H9 (cell line): ENCODE data around the gene ADSS2. TPM values are rescaled to one million over a fixed set of nuclear protein-coding genes. Genes with fewer than 3 reads are reported as not detected.

Experiments
- DNase-seq: peaks from one replicate; pipeline ENCODE4 v3.0.0-alpha.2; 2017
- H2AFZ ChIP-seq: one replicate; pipeline ENCODE4 v1.6.1; 2013; ENCODE audit warnings: mild to moderate bottlenecking, low read length, control low read depth, moderate library complexity
- H2AK5ac ChIP-seq: 2 replicates; pipeline ENCODE4 v1.6.1; 2013; ENCODE audit warnings: low read length, control low read depth, mixed read lengths; ENCODE audit not compliant: insufficient read length
- H2BK120ac ChIP-seq: one replicate; pipeline ENCODE4 v1.6.1; 2013; ENCODE audit warnings: low read depth, mild to moderate bottlenecking, low read length, control low read depth, inconsistent platforms; ENCODE audit not compliant: poor library complexity, severe bottlenecking
- H2BK12ac ChIP-seq: 2 replicates; pipeline ENCODE4 v1.6.1; 2013; ENCODE audit warnings: low read length, control low read depth, mixed read lengths, low read depth; ENCODE audit not compliant: insufficient read length
- H2BK15ac ChIP-seq: 2 replicates; pipeline ENCODE4 v1.6.1; 2013; ENCODE audit warnings: low read depth, low read length, control low read depth
- H2BK20ac ChIP-seq: one replicate; pipeline ENCODE4 v1.6.1; 2013; ENCODE audit warnings: low read depth, mild to moderate bottlenecking, low read length, control low read depth, inconsistent platforms; ENCODE audit not compliant: poor library complexity, severe bottlenecking
- H2BK5ac ChIP-seq: 2 replicates; pipeline ENCODE4 v1.6.1; 2013; ENCODE audit warnings: low read length, control low read depth, mixed read lengths; ENCODE audit not compliant: insufficient read length
- H3K14ac ChIP-seq: 2 replicates; pipeline ENCODE4 v1.6.1; 2013; ENCODE audit warnings: low read length, control low read depth; ENCODE audit not compliant: insufficient read depth
- H3K18ac ChIP-seq: 2 replicates; pipeline ENCODE4 v1.6.1; 2013; ENCODE audit warnings: low read depth, mild to moderate bottlenecking, mixed read lengths, low read length, control low read depth; ENCODE audit not compliant: insufficient read length
- H3K23ac ChIP-seq: 2 replicates; pipeline ENCODE4 v1.6.1; 2013; ENCODE audit warnings: low read length, control low read depth, mixed read lengths, low read depth; ENCODE audit not compliant: insufficient read length
- H3K23me2 ChIP-seq: 2 replicates; pipeline ENCODE4 v1.6.1; 2013; ENCODE audit warnings: low read depth, mild to moderate bottlenecking, mixed read lengths, low read length, control low read depth; ENCODE audit not compliant: insufficient read length, poor library complexity, severe bottlenecking
- H3K27ac ChIP-seq: 2 replicates; pipeline ENCODE4 v1.5.1; 2013; ENCODE audit warnings: low read length, control low read depth, mixed read lengths, low read depth; ENCODE audit not compliant: insufficient read length
- H3K27me3 ChIP-seq: 2 replicates; pipeline ENCODE4 v1.6.1; 2013; ENCODE audit warnings: low read length, control low read depth, inconsistent platforms; ENCODE audit not compliant: insufficient read depth
- H3K4ac ChIP-seq: 2 replicates; pipeline ENCODE4 v1.6.1; 2013; ENCODE audit warnings: low read depth, mild to moderate bottlenecking, control low read depth, inconsistent platforms, low read length, moderate library complexity
- H3K4me1 ChIP-seq: 2 replicates; pipeline ENCODE4 v1.6.1; 2013; ENCODE audit warnings: low read length, control low read depth, inconsistent platforms; ENCODE audit not compliant: insufficient read depth
- H3K4me2 ChIP-seq: 2 replicates; pipeline ENCODE4 v1.6.1; 2013; ENCODE audit warnings: low read length, control low read depth, mixed read lengths; ENCODE audit not compliant: insufficient read length, insufficient read depth
- H3K56ac ChIP-seq: 2 replicates; pipeline ENCODE4 v1.6.1; 2013; ENCODE audit warnings: low read depth, mild to moderate bottlenecking, mixed read lengths, low read length, control low read depth; ENCODE audit not compliant: insufficient read length
- H3K79me1 ChIP-seq: 2 replicates; pipeline ENCODE4 v1.6.1; 2013; ENCODE audit warnings: low read depth, mild to moderate bottlenecking, moderate library complexity, low read length, control low read depth, inconsistent platforms; ENCODE audit not compliant: insufficient read depth, poor library complexity, severe bottlenecking
- H3K79me2 ChIP-seq: 2 replicates; pipeline ENCODE4 v1.6.1; 2013; ENCODE audit warnings: low read length, control low read depth, inconsistent platforms; ENCODE audit not compliant: insufficient read depth
- H3K9ac ChIP-seq: 2 replicates; pipeline ENCODE4 v1.6.1; 2013; ENCODE audit warnings: low read length, control low read depth, mixed read lengths; ENCODE audit not compliant: insufficient read length; ENCODE audit errors: extremely low read depth
- H3K9me3 ChIP-seq: one replicate; pipeline ENCODE4 v1.6.1; 2013; ENCODE audit warnings: low read depth, low read length, inconsistent platforms; ENCODE audit not compliant: control insufficient read depth
- H3T11ph ChIP-seq: one replicate; pipeline ENCODE4 v1.6.1; 2013; ENCODE audit warnings: mild to moderate bottlenecking, low read length, control low read depth, inconsistent platforms
- H4K20me1 ChIP-seq: one replicate; pipeline ENCODE4 v1.6.1; 2013; ENCODE audit not compliant: control insufficient read depth, insufficient read length, insufficient read depth
- H4K5ac ChIP-seq: 2 replicates; pipeline ENCODE4 v1.6.1; 2013; ENCODE audit warnings: low read depth, mild to moderate bottlenecking, mixed read lengths, low read length, control low read depth; ENCODE audit not compliant: insufficient read length
- H4K8ac ChIP-seq: replicated peaks from 2 replicates; pipeline ENCODE4 v1.6.1; 2013; ENCODE audit warnings: low read length, control low read depth, mixed read lengths, low read depth; ENCODE audit not compliant: insufficient read length
- H4K91ac ChIP-seq: 2 replicates; pipeline ENCODE4 v1.6.1; 2013; ENCODE audit warnings: low read depth, mild to moderate bottlenecking, moderate library complexity, mixed read lengths, low read length, control low read depth; ENCODE audit not compliant: insufficient read length
- H3K27ac Mint-ChIP-seq, 3 experiments: 2 replicates in 2 of 3; 3 replicates in 1 of 3; pipeline ENCODE4 v1.8.0; 2020 to 2021; ENCODE audit warnings: mixed read lengths in 3 of 3, mild to moderate bottlenecking in 1 of 3, moderate library complexity in 1 of 3
- H3K27me3 Mint-ChIP-seq: 2 replicates; pipeline ENCODE4 v1.8.0; 2021; ENCODE audit warnings: low read depth, mild to moderate bottlenecking, moderate library complexity, mixed read lengths
- H3K36me3 Mint-ChIP-seq, 3 experiments: 2 replicates in 2 of 3; 3 replicates in 1 of 3; pipeline ENCODE4 v1.8.0; 2020 to 2021; ENCODE audit warnings: low read depth in 3 of 3, mixed read lengths in 3 of 3; ENCODE audit not compliant: insufficient read depth in 1 of 3
- H3K4me1 Mint-ChIP-seq, 2 experiments: 2 replicates each; pipeline ENCODE4 v1.8.0; 2020; ENCODE audit warnings: mixed read lengths in 2 of 2
- H3K4me3 Mint-ChIP-seq, 2 experiments: 2 replicates in 1 of 2; 3 replicates in 1 of 2; pipeline ENCODE4 v1.8.0; 2020 to 2021; ENCODE audit warnings: mild to moderate bottlenecking in 2 of 2, mixed read lengths in 2 of 2, moderate library complexity in 1 of 2
- H3K9me3 Mint-ChIP-seq, 2 experiments: 2 replicates in 1 of 2; 3 replicates in 1 of 2; pipeline ENCODE4 v1.8.0; 2020; ENCODE audit warnings: mild to moderate bottlenecking in 2 of 2, mixed read lengths in 2 of 2, moderate library complexity in 1 of 2
- CTCF ChIP-seq: fragments of 200-600 bp; sonication (generic); conservative IDR thresholded peaks from 3 replicates; pipeline ENCODE4 v1.8.0; 2021; ENCODE audit warnings: antibody characterized with exemption, mild to moderate bottlenecking
- WGBS: extraction: QIAGEN DNeasy Blood & Tissue Kit; methylation state at CpG from one replicate; pipeline ENCODE4 v1.1.7; 2013; ENCODE audit warnings: missing lambda C conversion rate, low lambda C conversion rate, mixed read lengths; ENCODE audit not compliant: insufficient read length; ENCODE audit errors: extremely low coverage; 5-methylcytosine and 5-hydroxymethylcytosine counted together
- total RNA-seq: library from RNA; stranded (reverse); gene quantifications from 2 replicates; pipeline ENCODE4 v1.2.1, GENCODE V29; 2021

Gene ADSS2
- total RNA-seq, 1 experiment from 2014 or later, result 65.4 TPM

GRCh38 chr1:244466724-244467123 lies 15.0 kb upstream of the ADSS2 start:
- H3K27me3 ChIP-seq, result no peaks in the 10 kb centered on the region
- H2BK120ac ChIP-seq, result no peak overlapping the region
- H3K27ac ChIP-seq, result no peak overlapping the region
- no peak overlapping the region for H4K8ac ChIP-seq
- Mint-ChIP-seq H3K4me1 (no peaks in the 10 kb centered on the region), H3K9me3 (no peaks in the 10 kb centered on the region), H3K27ac (no peak overlapping the region), H3K4me3 (no peak overlapping the region), H3K36me3 (0 out of 7 replicates have a peak, but pooled peaks cover 0 to 2% (median 0%) of the 10 kb centered on the region in 3 experiments), H3K27me3 (no peaks in the 10 kb centered on the region)
- no peak for DNase-seq
- H3K9me3 ChIP-seq, result no peaks in the 10 kb centered on the region
- no peak overlapping the region for H3K9ac ChIP-seq
- no peak overlapping the region for H3K23ac ChIP-seq
- no peak overlapping the region for H2AK5ac ChIP-seq
- H4K5ac ChIP-seq, result no peak overlapping the region
- TF ChIP-seq CTCF, result no peak
- no peak overlapping the region for H2BK20ac ChIP-seq
- H4K91ac ChIP-seq, result no peak overlapping the region
- H4K20me1 ChIP-seq, result no peaks in the 10 kb centered on the region
- H2BK12ac ChIP-seq, result no peak overlapping the region
- no peak overlapping the region for H3K4me2 ChIP-seq
- no peak overlapping the region for H3K56ac ChIP-seq
- no peaks in the 10 kb centered on the region for H3K4me1 ChIP-seq
- no CpG with 5 or more reads among the region's 2 CpGs for WGBS
- no peak overlapping the region for H2AFZ ChIP-seq
- H3K79me2 ChIP-seq, result no peaks in the 10 kb centered on the region
- no peak overlapping the region for H3K18ac ChIP-seq
- H3K14ac ChIP-seq, result no peak overlapping the region
- no peak overlapping the region for H2BK5ac ChIP-seq
- no peak overlapping the region for H3K4ac ChIP-seq
- H3T11ph ChIP-seq, result no peak overlapping the region
- no peak overlapping the region for H2BK15ac ChIP-seq
- no peaks in the 10 kb centered on the region for H3K23me2 ChIP-seq
- no peaks in the 10 kb centered on the region for H3K79me1 ChIP-seq
